Prostate gland (tissue), 2 donors: ENCODE data around the gene ULK4.

Source experiments
- POLR2A ChIP-seq: fragments of 450-650 bp; IDR thresholded peaks from one replicate; pipeline ENCODE4 v1.6.1; 2016; ENCODE audit warnings: antibody characterized with exemption, mild to moderate bottlenecking
- POLR2AphosphoS5 ChIP-seq: sonication (generic); formaldehyde crosslinking; IDR thresholded peaks from one replicate; pipeline ENCODE4 v1.6.1; 2017; ENCODE audit warnings: antibody characterized with exemption
- TF ChIP-seq, protein P1 (sequence below), 4 experiments: fragments of 200-600 bp in 2 of 4; fragments of 450-650 bp in 2 of 4; sonication (generic) in 2 of 4; IDR thresholded peaks; 1 replicate in 3 of 4; 2 replicates in 1 of 4; pipeline ENCODE4 v1.5.1; 2016 to 2019; ENCODE audit warnings: antibody characterized with exemption in 4 of 4, mild to moderate bottlenecking in 2 of 4, moderate library complexity in 2 of 4

DNA sequence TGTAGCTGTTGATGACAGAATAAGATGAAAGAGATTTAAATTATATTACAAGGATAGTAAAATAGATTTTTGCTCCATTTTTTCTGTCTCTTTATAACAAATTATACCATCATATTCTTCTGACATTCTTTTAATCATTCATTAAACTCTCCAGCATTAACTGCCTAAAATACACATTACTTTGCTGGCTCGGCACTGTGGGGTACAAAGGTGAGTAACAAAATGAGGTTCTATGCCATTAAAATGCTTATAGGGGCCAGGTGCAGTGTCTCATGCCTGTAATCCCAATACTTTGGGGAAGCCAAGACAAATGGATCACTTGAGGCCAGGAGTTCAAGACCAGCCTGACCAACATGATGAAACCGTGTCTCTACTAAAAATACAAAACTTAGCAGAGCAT lies 81.5 kb downstream of the ULK4 start:
- TF ChIP-seq POLR2A = no peak
- TF ChIP-seq, protein P1, sequence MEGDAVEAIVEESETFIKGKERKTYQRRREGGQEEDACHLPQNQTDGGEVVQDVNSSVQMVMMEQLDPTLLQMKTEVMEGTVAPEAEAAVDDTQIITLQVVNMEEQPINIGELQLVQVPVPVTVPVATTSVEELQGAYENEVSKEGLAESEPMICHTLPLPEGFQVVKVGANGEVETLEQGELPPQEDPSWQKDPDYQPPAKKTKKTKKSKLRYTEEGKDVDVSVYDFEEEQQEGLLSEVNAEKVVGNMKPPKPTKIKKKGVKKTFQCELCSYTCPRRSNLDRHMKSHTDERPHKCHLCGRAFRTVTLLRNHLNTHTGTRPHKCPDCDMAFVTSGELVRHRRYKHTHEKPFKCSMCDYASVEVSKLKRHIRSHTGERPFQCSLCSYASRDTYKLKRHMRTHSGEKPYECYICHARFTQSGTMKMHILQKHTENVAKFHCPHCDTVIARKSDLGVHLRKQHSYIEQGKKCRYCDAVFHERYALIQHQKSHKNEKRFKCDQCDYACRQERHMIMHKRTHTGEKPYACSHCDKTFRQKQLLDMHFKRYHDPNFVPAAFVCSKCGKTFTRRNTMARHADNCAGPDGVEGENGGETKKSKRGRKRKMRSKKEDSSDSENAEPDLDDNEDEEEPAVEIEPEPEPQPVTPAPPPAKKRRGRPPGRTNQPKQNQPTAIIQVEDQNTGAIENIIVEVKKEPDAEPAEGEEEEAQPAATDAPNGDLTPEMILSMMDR (IDR thresholded peaks at IDR 0.05) = no peak
- TF ChIP-seq POLR2AphosphoS5 = no peak
